Endothelial cell of umbilical vein (primary cell): ENCODE results near the gene APLN.

ENCODE experiments used
- CTCF ChIP-seq, 2 donors: IDR thresholded peaks; 1 replicate in 1 of 2; 2 replicates in 1 of 2; pipeline ENCODE4 v1.5.1; 2011; ENCODE audit warnings: low read length in 2 of 2, mild to moderate bottlenecking in 2 of 2, moderate library complexity in 2 of 2, control low read depth in 1 of 2, inconsistent platforms in 1 of 2, low read depth in 1 of 2; ENCODE audit not compliant: insufficient read depth in 1 of 2; ENCODE audit errors: extremely low read depth in 1 of 2
- EZH2 ChIP-seq: IDR thresholded peaks from 2 replicates; pipeline ENCODE4 v1.6.1; 2012; ENCODE audit warnings: borderline replicate concordance, low read depth, mild to moderate bottlenecking, moderate library complexity, low read length, inconsistent platforms; ENCODE audit not compliant: severe bottlenecking
- GATA2 ChIP-seq: IDR thresholded peaks from 2 replicates; pipeline ENCODE4 v1.7.0; 2011; ENCODE audit warnings: low read depth, mild to moderate bottlenecking, moderate library complexity, mixed read lengths, low read length; ENCODE audit not compliant: insufficient read length, insufficient read depth
- MAX ChIP-seq: IDR thresholded peaks from 2 replicates; pipeline ENCODE4 v1.6.1; 2011; ENCODE audit not compliant: insufficient read depth, insufficient read length
- POLR2A ChIP-seq: IDR thresholded peaks from 2 replicates; pipeline ENCODE4 v1.6.1; 2012; ENCODE audit warnings: low read depth, mild to moderate bottlenecking, control low read depth, low read length
- POLR2AphosphoS5 ChIP-seq: IDR thresholded peaks from 2 replicates; pipeline ENCODE4 v1.6.1; 2012; ENCODE audit warnings: low read depth, mild to moderate bottlenecking, control low read depth, low read length, moderate library complexity; ENCODE audit not compliant: insufficient read depth

GRCh38 chrX:129646566-129647417, 8.0 kb downstream of the APLN start:
- TF ChIP-seq CTCF (IDR thresholded peaks at IDR 0.05; ENCODE audit: extremely low read depth in 1 of 2, insufficient read depth in 1 of 2, low read depth in 1 of 2, low read length in 2 of 2) (no peak), POLR2AphosphoS5 (peak; percentile 21), POLR2A (no peak), GATA2 (no peak), MAX (no peak), EZH2 (no peak)
